NCI-H1092 (cell line): Measurements from ENCODE around the gene EFHC1.
A peak's percentile ranks its signal among the peaks of the same experiment; 100 is the strongest.

Source experiments
- DNase-seq: peaks from one replicate; lab custom pipeline; 2025; lab: John Stamatoyannopoulos, UW

The EFHC1 gene

DNA sequence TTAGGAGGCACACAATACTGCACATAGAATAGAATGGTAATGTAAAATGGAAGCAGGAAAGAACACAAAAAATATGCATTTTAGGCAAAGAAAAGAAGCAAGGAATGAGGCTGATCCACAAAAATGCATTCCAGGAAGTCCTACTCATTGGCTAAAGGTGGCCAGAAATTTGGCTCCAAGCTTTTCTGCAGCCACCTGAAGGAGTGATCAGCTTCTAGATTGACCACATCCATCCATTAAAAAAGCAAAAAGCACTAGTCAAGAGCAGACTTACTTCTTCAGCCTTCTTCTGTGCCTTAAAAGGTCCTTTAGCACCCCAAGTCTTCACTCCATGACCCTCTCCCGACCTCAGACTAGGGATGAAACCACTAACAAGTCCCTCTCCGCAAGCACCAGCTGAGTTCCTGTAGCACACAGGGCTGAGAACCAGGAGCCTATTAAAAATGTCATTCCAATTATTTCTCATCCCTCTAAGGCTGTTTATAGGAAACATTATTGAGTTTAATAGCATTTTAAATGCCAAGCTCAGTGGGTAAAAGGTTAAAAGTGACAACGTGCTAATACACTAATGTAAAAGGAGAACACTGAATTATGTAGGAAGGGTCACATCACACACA lies 120.3 kb downstream of the EFHC1 start:
- no peak for DNase-seq

DNA sequence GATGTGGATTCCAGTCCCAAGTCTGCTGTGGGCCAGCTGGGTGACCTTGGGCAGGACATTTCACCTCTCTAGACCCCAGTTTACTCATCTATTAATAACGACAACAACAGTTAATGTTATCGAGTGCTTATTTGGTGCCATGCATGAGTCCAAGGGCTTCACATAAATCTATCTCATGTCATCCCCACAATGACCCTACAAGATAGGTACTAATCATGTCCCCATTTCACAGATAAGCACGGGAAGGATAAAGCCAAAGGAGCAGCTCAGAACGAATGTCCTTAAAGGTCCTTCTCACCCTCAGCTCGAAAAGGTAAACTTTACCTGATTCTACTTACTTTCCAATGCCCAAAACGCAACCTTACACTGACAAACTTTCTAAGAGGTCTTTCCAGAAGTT lies 121.0 kb downstream of the EFHC1 start:
- DNase-seq = no peak

DNA sequence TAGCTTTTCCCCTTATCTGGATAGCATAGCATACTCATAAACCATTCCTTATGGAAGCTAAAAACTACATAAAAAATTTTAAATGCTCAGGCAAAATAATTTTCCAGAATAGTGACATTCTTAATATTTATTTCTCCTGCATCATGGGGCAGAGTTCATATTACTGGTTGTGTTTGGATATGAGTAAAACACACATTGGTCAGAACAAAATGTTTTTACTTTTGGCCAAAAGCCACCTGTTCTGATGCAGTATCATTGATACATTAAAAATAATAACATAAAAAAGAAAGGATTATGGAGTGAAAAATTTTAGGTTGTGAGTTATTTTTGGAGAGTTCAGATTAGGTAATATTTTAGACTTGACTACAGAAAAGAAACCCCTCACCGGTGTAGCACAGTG lies 123.1 kb downstream of the EFHC1 start:
- no peak for DNase-seq

DNA sequence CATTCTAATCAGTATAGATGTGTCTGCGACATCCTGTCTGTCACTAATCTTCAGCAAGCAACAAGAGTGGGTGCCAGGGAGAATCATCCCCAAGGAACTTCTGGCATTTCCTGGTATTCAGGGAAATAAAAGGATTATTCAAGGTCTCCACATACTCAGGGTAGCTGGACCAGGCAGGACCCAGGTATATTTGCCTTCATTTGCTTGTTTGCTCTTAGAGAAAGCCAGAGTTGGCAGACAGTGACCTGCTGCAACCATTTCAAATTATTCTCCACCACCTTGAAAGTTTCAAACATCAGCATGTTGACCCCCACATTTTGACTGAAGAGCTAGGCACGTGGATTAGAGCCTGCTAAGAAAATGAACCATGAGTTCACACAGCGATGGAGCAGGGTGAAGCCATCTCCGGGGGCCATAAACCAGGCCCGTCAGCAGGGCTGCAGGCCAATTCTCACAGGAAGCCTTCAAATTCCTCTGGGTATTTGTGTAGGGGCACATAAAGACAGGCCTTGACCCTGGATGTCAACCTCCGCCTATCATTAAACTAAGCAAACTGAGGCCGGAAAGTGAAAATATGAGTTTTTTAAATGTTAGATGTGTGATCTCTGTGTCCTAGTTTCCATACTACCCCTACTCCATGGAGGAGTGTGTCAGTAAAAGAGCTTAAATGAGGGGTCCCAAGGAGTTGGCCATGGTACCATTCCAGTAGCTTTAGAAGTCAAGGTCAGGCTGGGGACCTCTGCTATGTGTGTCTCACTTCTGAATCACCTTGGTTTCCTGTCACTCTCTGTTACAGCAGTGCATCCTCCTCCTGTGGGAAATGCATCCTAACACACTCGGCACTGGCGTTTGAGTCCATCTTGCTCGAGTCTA lies 123.8 kb downstream of the EFHC1 start:
- DNase-seq = no peak

DNA sequence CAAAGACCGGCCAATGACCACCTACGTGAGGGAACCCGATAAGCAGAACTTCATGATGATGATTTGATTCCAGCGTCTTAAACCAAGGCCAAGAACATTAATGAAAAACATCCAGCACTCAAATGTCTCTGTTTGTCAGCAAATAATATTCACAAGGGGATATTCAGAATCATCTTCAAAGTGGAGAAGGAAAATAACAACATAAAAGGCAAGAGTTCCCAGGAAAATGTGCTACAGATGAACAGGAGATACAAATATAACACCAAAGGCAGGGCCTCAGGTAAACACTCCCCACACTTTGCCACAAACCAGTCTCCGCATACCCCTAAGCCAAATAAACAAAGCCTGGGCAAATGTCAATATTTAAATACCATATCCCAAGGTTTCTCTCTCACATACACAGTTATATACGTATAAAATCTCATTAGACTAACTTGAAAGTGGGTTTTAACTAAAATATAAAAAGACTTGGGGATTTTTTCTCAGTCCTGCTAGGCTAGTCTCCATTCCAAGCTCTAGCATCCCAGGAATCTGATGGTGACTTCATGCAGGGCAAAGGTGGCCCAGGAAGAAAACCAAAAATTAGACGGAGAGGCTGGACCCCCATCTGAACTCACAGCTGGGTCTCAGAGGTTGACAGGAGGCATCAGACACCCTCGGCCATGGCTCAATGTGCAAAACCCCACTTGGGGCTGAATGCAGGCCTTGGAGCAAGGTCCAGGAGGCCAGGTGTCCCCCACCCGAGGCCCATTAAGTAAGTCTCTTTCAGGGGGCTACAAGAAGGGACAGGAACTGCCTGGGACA lies 124.7 kb downstream of the EFHC1 start:
- DNase-seq = no peak

DNA sequence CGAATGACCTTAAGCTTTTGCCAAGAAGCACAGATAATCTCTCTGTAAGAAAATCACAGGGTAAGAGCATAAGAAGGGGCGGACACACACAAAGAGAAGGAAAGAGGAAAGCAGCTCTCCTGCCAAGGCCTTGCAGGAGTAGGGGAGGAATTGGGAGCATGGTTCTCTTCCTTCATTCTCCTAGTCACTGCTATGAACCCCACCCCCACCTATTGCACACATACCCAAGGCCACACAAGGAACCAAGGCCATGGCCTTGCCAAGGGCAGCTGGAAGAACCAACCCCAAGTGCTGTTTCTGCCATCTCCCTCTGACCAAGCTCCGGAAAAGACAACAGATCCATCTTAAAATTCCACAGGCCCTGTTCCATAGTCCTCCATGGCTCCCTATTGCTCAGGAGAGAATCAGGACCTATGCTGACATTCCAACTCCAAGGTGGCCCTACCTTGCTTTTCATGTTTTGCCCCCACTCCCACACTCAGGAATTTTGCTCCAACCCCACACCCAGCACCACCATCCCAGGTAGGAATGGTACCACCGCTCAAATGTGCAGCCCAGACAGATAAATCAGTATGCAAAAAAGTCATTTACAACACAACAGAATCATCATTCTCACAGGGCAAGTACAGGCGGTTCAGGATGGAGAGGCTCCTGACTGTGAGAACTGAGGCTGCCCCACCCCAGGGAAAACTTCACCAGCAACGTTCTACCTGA lies 125.4 kb downstream of the EFHC1 start:
- no peak for DNase-seq

DNA sequence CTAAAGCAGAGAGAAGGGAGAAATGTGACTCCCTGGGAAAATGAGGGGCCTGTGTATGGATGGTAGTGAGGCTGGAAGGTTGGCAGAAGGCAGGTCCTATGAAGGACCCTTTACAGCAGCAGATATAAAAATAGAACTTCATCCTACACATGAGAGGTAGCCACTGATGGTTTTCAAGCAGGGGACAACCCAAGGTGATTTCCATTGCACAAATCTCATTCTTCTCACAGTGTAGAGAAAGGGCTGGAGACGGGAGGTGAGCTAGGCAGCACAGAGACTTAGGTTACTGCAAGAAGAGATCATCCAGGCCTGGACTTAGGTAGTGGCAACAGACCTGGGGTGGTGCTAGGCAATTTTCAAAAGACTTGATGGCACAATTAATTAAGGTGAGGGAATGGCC lies 126.0 kb downstream of the EFHC1 start:
- DNase-seq = no peak

DNA sequence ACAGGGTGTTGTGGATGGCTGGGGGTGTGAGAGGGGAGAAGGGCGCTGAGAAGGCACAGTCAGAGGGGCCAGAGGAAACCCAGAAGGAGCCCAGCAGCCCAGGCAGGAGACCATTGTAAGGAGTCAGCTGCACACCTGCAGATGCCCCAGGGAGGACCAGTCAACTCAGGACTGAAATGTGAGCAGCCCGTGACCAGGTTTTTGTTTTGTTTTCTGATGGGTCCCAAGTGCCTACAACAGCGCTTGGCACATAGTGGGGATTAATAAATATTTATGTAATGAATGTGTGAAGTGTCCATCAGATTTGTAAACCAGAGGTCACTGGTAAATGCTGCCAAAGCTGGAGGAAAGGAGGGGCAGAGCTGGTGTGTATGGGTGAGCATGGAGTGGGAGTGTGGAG lies 126.5 kb downstream of the EFHC1 start:
- no peak for DNase-seq

DNA sequence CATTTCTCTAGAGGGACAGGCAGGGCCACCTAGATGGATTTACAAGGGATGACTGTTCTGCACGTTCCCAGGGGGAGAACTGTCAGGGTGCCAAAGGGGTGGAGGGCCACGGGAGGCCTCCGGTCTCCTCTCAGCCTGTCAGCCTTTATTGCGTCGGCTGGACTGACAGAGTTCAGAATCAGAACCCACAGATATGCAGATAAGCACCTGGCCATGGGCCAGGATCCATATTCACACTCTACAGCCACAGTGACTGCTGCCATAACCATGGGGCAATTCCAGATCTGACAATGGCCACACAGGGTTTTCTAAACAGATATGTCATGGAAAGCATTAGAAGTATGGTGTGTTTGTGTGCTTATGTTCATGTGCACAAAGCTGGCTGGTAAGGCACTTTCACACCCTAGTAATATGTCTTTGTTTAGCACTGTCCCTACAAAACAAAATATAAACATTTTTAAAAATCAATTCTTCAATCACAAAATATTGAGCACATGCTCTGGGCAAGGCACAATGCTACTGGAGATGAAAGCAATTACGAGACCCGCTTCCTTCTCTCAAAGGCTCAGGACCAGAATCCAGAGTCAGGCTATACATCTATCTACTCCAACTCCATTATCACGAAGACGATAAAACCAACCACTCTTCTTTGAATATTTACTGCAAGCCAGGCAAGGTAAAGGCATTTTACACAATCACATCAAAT lies 127.7 kb downstream of the EFHC1 start:
- DNase-seq = no peak

DNA sequence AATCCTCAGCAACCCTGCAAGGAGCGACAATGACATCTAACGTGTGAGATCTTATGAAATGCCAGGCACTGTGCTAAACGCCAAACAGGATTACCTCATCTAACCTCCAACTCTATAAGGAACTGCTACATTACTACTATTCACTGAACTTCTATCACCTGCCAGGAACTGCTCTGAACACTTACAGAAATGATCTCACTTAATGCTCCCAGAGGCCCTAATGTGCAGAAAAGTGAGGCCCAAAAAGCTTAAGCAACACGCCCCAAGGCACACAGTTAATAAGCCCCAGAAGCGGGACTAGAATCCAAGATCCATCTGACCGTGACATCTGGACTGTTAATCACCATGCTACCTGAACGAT lies 128.2 kb downstream of the EFHC1 start:
- no peak for DNase-seq

DNA sequence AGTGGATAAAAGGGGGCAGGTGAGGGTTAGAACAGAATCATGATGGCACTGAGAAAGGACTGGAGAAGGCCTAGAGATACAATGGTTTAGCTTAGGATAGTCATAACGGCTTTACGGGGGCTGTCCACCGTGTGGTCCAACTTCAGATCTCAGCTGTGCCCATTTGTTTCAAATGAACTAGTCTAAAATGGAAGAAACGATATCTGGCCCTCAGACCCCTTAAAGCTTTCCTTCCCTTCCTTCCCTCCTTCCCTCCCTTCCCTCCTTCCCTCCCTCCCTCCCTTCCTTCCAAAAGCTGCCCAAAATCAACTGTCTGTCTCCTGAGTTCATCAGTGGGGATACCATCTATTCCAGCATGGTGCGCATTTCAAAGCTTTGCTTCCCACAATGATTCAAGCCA lies 128.9 kb downstream of the EFHC1 start:
- no peak for DNase-seq

DNA sequence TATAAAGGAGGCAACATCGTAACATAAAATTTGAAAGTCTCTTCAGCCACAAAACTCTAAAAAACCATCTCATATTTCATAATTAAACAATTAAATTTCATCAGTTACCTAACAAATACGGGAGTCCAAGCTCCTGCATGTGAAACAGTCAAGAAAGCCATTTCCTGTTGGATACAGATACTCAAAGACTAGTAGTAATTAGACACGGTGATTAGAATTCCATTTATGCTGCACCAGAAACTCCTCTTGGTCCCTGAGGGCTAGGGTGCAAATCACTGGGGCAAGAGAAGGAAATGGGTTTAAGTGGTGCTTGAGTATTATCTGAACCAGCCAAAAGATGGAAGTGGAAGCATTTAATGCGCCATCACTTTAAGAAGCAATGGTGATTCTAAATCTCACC lies 129.3 kb downstream of the EFHC1 start:
- DNase-seq = no peak

DNA sequence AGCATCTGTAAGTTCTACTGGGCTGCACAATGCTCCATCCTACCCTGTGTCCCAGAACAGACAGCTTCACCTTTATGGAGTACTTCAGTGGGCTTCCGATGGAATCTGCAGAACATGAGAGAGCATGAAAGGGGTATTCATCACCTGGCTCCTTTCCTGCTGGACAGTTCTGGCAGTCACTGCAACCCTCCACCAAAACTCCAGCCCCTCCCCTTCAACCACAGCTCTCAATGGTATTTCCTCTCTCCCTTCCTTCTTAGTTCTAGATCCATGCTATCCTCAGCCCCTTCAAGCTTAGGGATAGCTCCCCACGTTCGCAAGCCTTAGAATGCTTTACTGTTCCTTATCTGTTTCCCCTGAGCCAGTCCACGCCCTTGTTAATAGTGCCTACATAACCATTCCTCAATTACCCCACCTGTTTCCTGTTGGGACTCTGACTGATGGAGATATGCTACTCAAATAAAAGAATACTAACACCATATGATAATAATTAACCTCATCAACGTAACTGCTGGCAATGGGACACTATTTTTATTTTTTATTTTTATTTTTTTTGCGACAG lies 130.0 kb downstream of the EFHC1 start:
- no peak for DNase-seq

DNA sequence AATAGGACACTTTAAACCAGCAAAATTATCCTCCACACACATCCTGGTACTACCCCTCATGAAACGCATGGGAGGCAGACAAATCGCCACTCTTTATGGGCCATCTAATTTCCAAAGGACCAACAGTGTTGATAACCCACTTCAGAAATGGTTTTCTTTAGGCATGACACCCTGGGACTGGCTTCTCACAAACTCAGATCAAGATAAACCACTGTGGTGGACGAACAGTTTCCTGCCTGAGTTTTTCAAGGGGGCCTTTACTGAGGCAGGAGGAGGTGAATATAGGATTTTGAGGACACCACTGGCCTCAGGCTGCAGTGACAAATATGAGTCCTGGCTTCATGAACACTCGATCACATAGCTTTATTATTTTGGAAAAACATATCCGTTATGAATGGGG lies 130.7 kb downstream of the EFHC1 start:
- no peak for DNase-seq

DNA sequence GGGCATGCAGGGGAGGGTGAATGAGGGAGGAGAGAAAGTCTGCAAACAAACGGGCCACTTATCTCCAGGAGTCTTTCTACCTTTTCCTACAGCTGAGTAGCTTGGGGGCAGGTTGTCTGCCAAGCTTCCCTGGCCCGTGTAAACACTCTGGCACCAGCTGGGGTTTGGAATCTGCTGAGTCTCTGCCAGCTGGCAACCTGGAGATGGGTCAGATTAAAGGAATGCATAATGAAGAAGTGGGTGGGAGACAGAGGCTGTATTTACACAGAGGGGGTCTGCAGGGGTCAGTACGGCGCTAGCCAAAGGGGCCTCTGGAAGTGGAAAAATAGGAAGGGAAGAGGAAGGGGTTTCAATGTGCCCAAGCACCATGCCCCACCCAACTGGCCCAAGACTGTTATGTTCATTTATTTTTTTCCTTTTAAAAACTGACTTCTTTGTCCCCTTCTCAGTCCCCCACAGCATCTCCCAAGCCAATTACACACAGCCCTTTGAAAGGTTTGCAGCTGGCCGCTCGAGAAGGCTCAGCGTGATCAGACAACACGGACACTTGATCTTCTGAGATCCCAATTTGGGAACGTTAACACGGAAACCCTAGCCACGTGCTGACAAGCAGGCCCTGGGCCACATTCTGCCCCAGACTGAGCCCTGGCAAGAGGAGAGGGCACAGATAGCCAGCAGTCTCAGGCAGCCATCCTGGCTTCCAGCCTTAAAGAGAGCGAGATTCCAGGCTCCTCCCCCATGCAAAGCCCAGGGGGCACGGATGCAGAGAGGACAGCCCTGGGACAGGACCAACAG lies 131.5 kb downstream of the EFHC1 start:
- DNase-seq = peak; percentile 85

DNA sequence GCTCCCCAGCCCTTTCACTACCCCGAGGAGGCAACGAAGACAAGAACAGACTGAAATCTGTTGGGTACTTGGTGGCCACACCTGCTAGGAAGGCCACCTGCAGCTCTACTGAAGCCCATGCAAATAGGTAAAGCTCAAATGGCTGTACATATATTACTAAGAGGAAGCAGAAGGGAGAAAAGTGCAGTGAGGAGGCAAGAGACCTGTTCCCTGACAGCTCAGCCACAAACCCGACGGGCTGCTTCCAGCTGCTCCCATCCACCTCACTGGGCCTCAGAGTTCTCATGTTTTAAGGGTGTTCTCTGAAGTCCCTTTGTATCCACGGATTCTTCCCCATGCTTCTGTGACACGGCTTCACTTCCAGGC lies 132.1 kb downstream of the EFHC1 start:
- no peak for DNase-seq

DNA sequence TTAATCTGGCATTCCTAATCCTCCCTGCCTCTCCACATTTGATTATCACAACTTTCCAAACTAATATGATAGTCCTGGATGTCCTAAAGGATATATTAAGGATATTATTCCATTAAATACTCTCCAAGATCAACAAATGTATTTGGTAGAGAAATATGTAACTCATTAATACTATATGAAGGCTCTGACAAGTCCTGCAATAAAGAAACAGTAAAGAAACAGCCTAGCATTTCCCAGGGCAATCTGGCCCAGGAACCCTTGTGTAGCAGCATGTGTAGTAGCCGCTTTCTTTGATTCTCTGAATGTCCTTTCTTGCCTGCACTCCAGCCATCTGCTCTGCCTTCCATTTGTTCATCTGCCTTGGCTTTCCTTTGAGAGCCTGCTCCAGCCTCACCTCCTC lies 133.0 kb downstream of the EFHC1 start:
- no peak for DNase-seq

DNA sequence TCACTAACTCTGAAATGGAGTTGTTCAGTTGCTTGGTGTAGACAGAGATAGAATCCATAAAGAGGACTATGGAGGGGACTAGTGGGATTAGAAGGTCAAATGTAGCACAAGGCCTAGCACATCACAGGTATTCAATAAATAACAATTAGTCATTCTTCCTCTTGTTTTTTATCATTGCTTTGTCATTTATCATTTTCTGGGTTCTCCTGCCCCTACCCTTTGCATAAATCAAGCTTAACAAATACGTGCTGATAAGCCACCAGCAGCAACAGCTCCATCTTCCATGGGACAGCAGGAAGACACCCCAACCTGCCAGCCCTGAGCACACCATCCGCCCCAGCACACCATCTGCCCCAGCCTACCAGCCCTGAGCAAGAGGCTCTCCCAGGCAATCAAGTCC lies 133.6 kb downstream of the EFHC1 start:
- no peak for DNase-seq

DNA sequence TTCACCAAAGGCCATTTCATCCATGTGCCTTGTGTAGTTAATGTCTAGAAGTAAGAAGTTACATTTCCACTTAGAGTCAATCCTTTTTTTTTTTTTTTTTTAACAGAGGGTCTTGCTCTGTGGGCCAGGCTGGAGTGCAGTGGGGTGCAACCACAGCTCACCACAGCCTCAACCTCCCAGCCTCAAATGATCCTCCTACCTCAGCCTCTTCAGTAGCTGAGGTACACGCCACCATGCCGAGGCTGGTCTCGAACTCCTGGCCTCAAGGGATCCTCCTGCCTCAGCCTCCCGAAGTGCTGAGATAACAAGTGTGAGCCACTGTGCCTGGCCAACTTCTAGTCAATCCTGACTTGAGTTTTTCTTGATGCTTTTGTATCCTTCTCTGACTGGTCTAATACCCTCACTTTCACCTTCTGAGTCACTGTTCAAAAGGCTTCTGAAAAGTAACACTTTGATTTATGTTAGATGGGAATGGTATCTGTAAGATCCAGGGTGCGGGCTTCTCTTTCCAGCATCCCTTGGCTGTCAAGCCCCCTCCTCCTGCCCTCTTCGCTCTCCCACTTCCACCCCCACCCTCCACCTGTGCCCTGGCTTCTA lies 134.6 kb downstream of the EFHC1 start:
- DNase-seq = no peak

DNA sequence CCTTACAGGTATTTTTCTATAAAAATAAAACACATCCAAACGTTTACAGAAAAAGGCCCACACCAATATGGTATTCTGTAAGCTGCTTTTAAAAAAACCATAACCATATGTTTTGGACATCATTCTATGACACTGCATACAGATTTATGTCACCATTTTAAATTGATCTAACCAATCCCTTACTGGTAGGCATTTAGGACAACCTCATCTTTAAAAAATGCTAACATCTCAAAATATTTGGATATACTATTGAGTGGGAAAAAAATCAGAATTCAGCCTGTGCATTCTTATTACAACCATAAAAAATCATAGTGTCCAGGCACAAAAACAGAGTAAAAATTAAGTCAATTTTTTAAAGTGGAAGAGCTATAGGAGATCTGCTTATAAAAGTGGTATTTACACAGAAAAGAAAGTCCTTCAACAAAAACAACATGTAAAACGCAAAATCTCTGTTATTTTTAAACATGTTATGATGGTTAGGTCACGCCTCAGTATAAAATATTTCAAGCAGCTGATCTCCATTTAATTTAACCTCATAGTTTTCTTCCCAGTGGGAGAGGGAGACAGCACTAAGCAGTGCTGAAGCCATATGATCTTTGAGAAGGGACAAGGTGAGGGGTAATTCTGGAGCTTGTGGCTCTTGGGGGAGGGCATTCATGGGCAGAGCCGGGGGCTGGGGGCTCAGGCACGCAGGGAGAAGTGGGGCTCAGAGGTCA lies 135.5 kb downstream of the EFHC1 start:
- no peak for DNase-seq
